Body of pancreas (tissue), 4 donors: ENCODE results near the gene PCNT. TPM values are rescaled to one million over a fixed set of nuclear protein-coding genes. Genes with fewer than 3 reads are reported as not detected.

Experiments used
- ATAC-seq: fragments of 150-250 bp; one replicate; pipeline ENCODE4 v1.9.1; 2016
- DNase-seq, 4 donors: peaks; one replicate each; pipeline ENCODE4 v3.0.0-alpha.2; 2019
- H3K27ac ChIP-seq, 4 donors: fragments of 200-600 bp; sonication (generic); 1 replicate in 3 of 4; 2 replicates in 1 of 4; pipeline versions ENCODE4 v1.5.1 to v1.6.1; 2016 to 2019; ENCODE audit warnings: mild to moderate bottlenecking in 1 of 4, mixed read lengths in 1 of 4, moderate library complexity in 1 of 4
- H3K27me3 ChIP-seq, 2 donors: fragments of 200-600 bp; sonication (generic); one replicate each; pipeline ENCODE4 v1.6.0; 2016; ENCODE audit warnings: mild to moderate bottlenecking in 1 of 2
- H3K36me3 ChIP-seq, 2 donors: fragments of 200-600 bp; sonication (generic); replicated peaks in 1 of 2; 2 replicates each; pipeline ENCODE4 v1.5.1; 2016; ENCODE audit warnings: low read depth in 2 of 2; ENCODE audit not compliant: insufficient read depth in 1 of 2
- H3K4me1 ChIP-seq: fragments of 200-600 bp; sonication (generic); one replicate; pipeline ENCODE4 v1.6.0; 2016
- H3K4me3 ChIP-seq, 2 donors: fragments of 200-600 bp; sonication (generic); 1 replicate in 1 of 2; 2 replicates in 1 of 2; pipeline ENCODE4 v1.5.1; 2016 to 2019
- H3K9me3 ChIP-seq, 3 donors: fragments of 200-600 bp; sonication (generic); 1 replicate in 2 of 3; 2 replicates in 1 of 3; pipeline ENCODE4 v1.5.1; 2016
- CTCF ChIP-seq, 7 experiments: fragments of 450-650 bp in 4 of 7; fragments of 200-600 bp in 3 of 7; sonication (generic) in 3 of 7; IDR thresholded peaks; one replicate each; pipeline ENCODE4 v1.5.1; 2016 to 2019; ENCODE audit warnings: antibody characterized with exemption in 7 of 7
- POLR2A ChIP-seq, 3 donors: fragments of 450-650 bp; IDR thresholded peaks; one replicate each; pipeline ENCODE4 v1.6.1; 2016; ENCODE audit warnings: antibody characterized with exemption in 3 of 3, mild to moderate bottlenecking in 2 of 3
- whole genome bisulfite sequencing, 2 donors: methylation state at CpG; one replicate each; pipeline ENCODE4 v1.1.5; 2017; 5-methylcytosine and 5-hydroxymethylcytosine counted together
- intact Hi-C: fragments of 100-400 bp; cut with DNase I; formaldehyde crosslinking; loops from one replicate; pipeline ENCODE4 v1.15.1; 2023
- total RNA-seq, 2 donors: library from RNA; depleted of rRNA; stranded (reverse); fragments of >200 nt; gene quantifications; one replicate each; pipeline ENCODE4 v1.1.0, GENCODE V29; 2016

Gene PCNT
- total RNA-seq, 2 donors from 2014 or later, result 11.9 to 28.0 TPM

DNA sequence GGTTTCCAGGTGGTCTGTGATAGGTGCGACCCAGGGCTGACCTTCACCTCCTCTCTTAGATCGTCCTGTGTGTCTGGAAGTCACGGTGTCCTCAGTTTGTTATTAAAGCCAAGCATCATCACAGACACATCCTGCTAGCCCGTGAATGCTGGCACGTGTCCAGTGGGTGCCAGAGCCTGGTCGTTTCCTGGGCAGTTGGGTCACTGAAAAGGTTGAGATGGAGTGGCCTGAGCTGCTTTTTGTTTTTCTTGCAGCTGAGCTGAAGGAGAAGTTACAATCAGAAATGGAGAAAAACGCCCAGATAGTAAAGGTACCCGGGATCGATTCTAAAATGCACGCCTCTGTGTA lies 23.2 kb downstream of the PCNT start:
- no peaks in the 10 kb centered on the region for H3K9me3 ChIP-seq
- no peaks in the 10 kb centered on the region for H3K27me3 ChIP-seq
- no peak overlapping the region for H3K27ac ChIP-seq
- intact Hi-C loops, result no loop called here
- H3K36me3 ChIP-seq, result peaks cover 0 to 19% of the 10 kb centered on the region in 2 donors
- TF ChIP-seq POLR2A (IDR thresholded peaks at IDR 0.05) (no peak), CTCF (IDR thresholded peaks at IDR 0.05) (no peak)
- no peak for DNase-seq
- 71 to 75% methylated on average over 7 to 10 of the region's 10 CpGs for WGBS, 2 donors
- no peak overlapping the region for H3K4me3 ChIP-seq
- H3K4me1 ChIP-seq, result no peaks in the 10 kb centered on the region
- ATAC-seq, result no peak

- H3K36me3 ChIP-seq, result peaks cover 0 to 20% of the 10 kb centered on the region in 2 donors
- WGBS, 2 donors, result 79 to 90% methylated on average over 4 to 11 of the region's 12 CpGs
- no peaks in the 10 kb centered on the region for H3K4me1 ChIP-seq
- ATAC-seq (no peak), DNase-seq (peak in 2 of 4 donors; percentile 24 to 81)
- H3K27ac ChIP-seq, result no peak overlapping the region
- H3K9me3 ChIP-seq, result no peaks in the 10 kb centered on the region
- H3K4me3 ChIP-seq, result no peak overlapping the region
- intact Hi-C loops, result no loop called here
- no peaks in the 10 kb centered on the region for H3K27me3 ChIP-seq
- TF ChIP-seq CTCF (IDR thresholded peaks at IDR 0.05) (peak in 2 of 7 experiments; percentile 9 to 41), POLR2A (IDR thresholded peaks at IDR 0.05) (no peak)
Observed at GRCh38 chr21:46347791-46348381, 23.9 kb downstream of the PCNT start.

DNA sequence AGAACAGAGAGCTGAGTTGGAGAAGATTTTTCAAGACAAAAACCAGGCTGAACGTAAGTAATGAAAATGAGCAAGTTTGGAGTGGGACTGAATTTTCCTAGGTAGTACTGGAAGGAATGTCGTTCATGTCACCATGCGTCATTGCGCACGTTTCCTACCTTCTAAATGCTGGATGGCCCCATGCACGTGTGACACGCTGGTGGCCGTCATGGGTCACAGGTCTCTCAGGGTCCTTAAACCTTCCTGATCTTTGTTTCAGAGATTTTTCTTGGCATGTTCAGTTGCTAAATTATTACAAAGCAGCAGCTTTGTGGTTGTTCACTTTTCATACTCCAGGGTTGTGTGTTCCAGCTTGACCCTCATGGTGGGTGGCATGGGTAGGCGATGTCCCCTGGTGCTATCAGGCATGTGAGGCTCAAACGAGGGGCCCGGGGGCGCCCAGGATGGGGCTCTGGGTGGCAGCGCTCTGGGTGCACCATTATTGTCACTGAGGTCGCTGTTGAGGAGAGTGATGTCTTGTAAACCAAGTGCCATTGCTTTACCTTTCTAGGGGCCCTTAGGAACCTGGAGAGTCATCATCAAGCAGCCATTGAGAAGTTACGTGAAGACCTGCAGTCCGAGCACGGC lies 25.3 kb downstream of the PCNT start:
- no peak for DNase-seq
- ATAC-seq, result no peak
- no peaks in the 10 kb centered on the region for H3K9me3 ChIP-seq
- no peak overlapping the region for H3K27ac ChIP-seq
- H3K4me3 ChIP-seq, result no peak overlapping the region
- intact Hi-C loops, result no loop called here
- no peaks in the 10 kb centered on the region for H3K4me1 ChIP-seq
- WGBS, 2 donors, result 94 to 95% methylated on average over 17 of the region's 17 CpGs
- peaks cover 0 to 29% of the 10 kb centered on the region in 2 donors for H3K36me3 ChIP-seq
- H3K27me3 ChIP-seq, result no peaks in the 10 kb centered on the region
- TF ChIP-seq CTCF (IDR thresholded peaks at IDR 0.05), result no peak
- TF ChIP-seq POLR2A (IDR thresholded peaks at IDR 0.05), result no peak

- ATAC-seq, result no peak
Observed at GRCh38 chr21:46350571-46350970, 26.6 kb downstream of the PCNT start.

More at GRCh38 chr21:46350571-46350970, 26.6 kb downstream of the PCNT start:
- Histone ChIP-seq H3K9me3 (no peaks in the 10 kb centered on the region), H3K4me3 (no peak overlapping the region), H3K27ac (no peak overlapping the region), H3K27me3 (no peaks in the 10 kb centered on the region), H3K36me3 (peaks cover 0 to 34% of the 10 kb centered on the region in 2 donors), H3K4me1 (no peaks in the 10 kb centered on the region)
- intact Hi-C loops, result no loop called here
- no peak for TF ChIP-seq CTCF (IDR thresholded peaks at IDR 0.05)
- no peak for TF ChIP-seq POLR2A (IDR thresholded peaks at IDR 0.05)
- 89 to 91% methylated on average over 8 of the region's 8 CpGs for WGBS, 2 donors
- no peak for DNase-seq
